GM23338 (cell line): ENCODE data around the gene FOXF1. TPM values are rescaled to one million over a fixed set of nuclear protein-coding genes. Genes with fewer than 3 reads are reported as not detected.

Source experiments
- ATAC-seq: fragments of 200-7000 bp; cut with Tn5 transposase; 3 replicates; pipeline ENCODE4 v1.9.1; 2020
- DNase-seq: peaks from one replicate; pipeline ENCODE4 v3.0.0-alpha.2; 2015; ENCODE audit warnings: low spot score
- H2AFZ ChIP-seq: fragments of 200-600 bp; sonication (generic); 2 replicates; pipeline ENCODE4 v1.8.0; 2016; ENCODE audit warnings: antibody characterized with exemption, mild to moderate bottlenecking, moderate library complexity
- H3F3A ChIP-seq: fragments of 200-600 bp; sonication (generic); replicated peaks from 2 replicates; pipeline ENCODE4 v1.8.0; 2017; ENCODE audit warnings: antibody characterized with exemption, mixed run types, low read depth
- H3K27ac ChIP-seq: fragments of 200-600 bp; sonication (generic); 2 replicates; pipeline ENCODE4 v1.6.1; 2016; ENCODE audit warnings: low read depth
- H3K27me3 ChIP-seq: fragments of 200-600 bp; sonication (generic); 2 replicates; pipeline ENCODE4 v1.8.0; 2016; ENCODE audit warnings: mild to moderate bottlenecking, mixed run types, moderate library complexity; ENCODE audit not compliant: insufficient read depth
- H3K36me3 ChIP-seq: fragments of 200-600 bp; sonication (generic); 2 replicates; pipeline ENCODE4 v1.8.0; 2016; ENCODE audit warnings: mild to moderate bottlenecking; ENCODE audit not compliant: insufficient read depth
- H3K4me1 ChIP-seq: fragments of 200-600 bp; sonication (generic); 2 replicates; pipeline ENCODE4 v1.8.0; 2016; ENCODE audit warnings: mild to moderate bottlenecking, moderate library complexity; ENCODE audit not compliant: insufficient read depth
- H3K4me2 ChIP-seq: fragments of 200-600 bp; sonication (generic); 2 replicates; pipeline ENCODE4 v1.7.1; 2017; ENCODE audit warnings: mixed run types
- H3K4me3 ChIP-seq: fragments of 200-600 bp; sonication (generic); 2 replicates; pipeline ENCODE4 v1.6.1; 2016; ENCODE audit warnings: mixed run types
- H3K79me2 ChIP-seq: fragments of 200-600 bp; sonication (generic); replicated peaks from 2 replicates; pipeline ENCODE4 v1.8.0; 2017; ENCODE audit warnings: mild to moderate bottlenecking; ENCODE audit not compliant: insufficient read depth
- H3K9me2 ChIP-seq: fragments of 200-600 bp; sonication (generic); 2 replicates; pipeline ENCODE4 v1.8.0; 2017; ENCODE audit not compliant: insufficient read depth
- H4K20me1 ChIP-seq: fragments of 200-600 bp; sonication (generic); replicated peaks from 2 replicates; pipeline ENCODE4 v1.8.0; 2017; ENCODE audit warnings: mild to moderate bottlenecking; ENCODE audit not compliant: insufficient read depth
- H3K27ac Mint-ChIP-seq: 2 replicates; pipeline ENCODE4 v1.8.0; 2020; ENCODE audit warnings: inconsistent platforms, mild to moderate bottlenecking, moderate library complexity, mixed read lengths
- H3K27me3 Mint-ChIP-seq: 3 replicates; pipeline ENCODE4 v1.8.0; 2022; ENCODE audit warnings: low read depth, mild to moderate bottlenecking, moderate library complexity, mixed read lengths, inconsistent platforms; ENCODE audit not compliant: insufficient read depth, poor library complexity
- H3K36me3 Mint-ChIP-seq: 3 replicates; pipeline ENCODE4 v1.8.0; 2021; ENCODE audit warnings: low read depth, mild to moderate bottlenecking, inconsistent platforms, moderate library complexity, mixed read lengths
- H3K4me1 Mint-ChIP-seq: 3 replicates; pipeline ENCODE4 v1.8.0; 2020; ENCODE audit warnings: mild to moderate bottlenecking, inconsistent platforms, mixed read lengths
- H3K4me3 Mint-ChIP-seq: 3 replicates; pipeline ENCODE4 v1.8.0; 2021; ENCODE audit warnings: moderate library complexity, mild to moderate bottlenecking, inconsistent platforms, mixed read lengths
- H3K9me3 Mint-ChIP-seq: 3 replicates; pipeline ENCODE4 v1.8.0; 2020; ENCODE audit warnings: moderate library complexity, mild to moderate bottlenecking, inconsistent platforms, mixed read lengths
- CREB1 ChIP-seq: fragments of 250-450 bp; sonication (Bioruptor Pico); IDR thresholded peaks from 2 replicates; pipeline ENCODE4 v1.5.0; 2020; ENCODE audit warnings: low read depth, mild to moderate bottlenecking, moderate library complexity
- EZH2 ChIP-seq: fragments of 200-600 bp; sonication (generic); IDR thresholded peaks from one replicate; pipeline ENCODE4 v1.8.0; 2017; ENCODE audit warnings: antibody characterized with exemption, mild to moderate bottlenecking, low read depth; ENCODE audit not compliant: unreplicated experiment
- EZH2phosphoT487 ChIP-seq: fragments of 200-600 bp; sonication (generic); IDR thresholded peaks from one replicate; pipeline ENCODE4 v1.8.1; 2018; ENCODE audit warnings: antibody characterized with exemption; ENCODE audit not compliant: unreplicated experiment
- JUNB ChIP-seq: IDR thresholded peaks from one replicate; pipeline ENCODE4 v1.6.1; 2016; ENCODE audit warnings: antibody characterized with exemption; ENCODE audit not compliant: unreplicated experiment
- NANOG ChIP-seq: IDR thresholded peaks from 2 replicates; pipeline ENCODE4 v1.6.1; 2016; ENCODE audit warnings: antibody characterized with exemption, borderline replicate concordance
- POLR2AphosphoS5 ChIP-seq: IDR thresholded peaks from 2 replicates; pipeline ENCODE4 v1.6.1; 2016; ENCODE audit warnings: antibody characterized with exemption, low read depth
- ZNF114 ChIP-seq: fragments of 250-450 bp; sonication (Bioruptor Pico); IDR thresholded peaks from 2 replicates; pipeline ENCODE4 v1.5.0; 2020; ENCODE audit warnings: mild to moderate bottlenecking, moderate library complexity
- ZNF331 ChIP-seq: fragments of 250-450 bp; sonication (Bioruptor Pico); IDR thresholded peaks from 2 replicates; pipeline ENCODE4 v1.5.0; 2020; ENCODE audit warnings: low read depth, mild to moderate bottlenecking, moderate library complexity
- polyA plus RNA-seq: library from polyadenylated mRNA; unstranded; fragments of >200 nt; fragmentation: Nextera tagmentation; extraction: Ambion mirVana; gene quantifications from 2 replicates; pipeline ENCODE4 v1.2.1, GENCODE V29; 2016
- total RNA-seq: library from RNA; depleted of rRNA; stranded (reverse); fragments of >200 nt; shearing (Covaris generic); gene quantifications from 2 replicates; pipeline ENCODE4 v1.2.3, GENCODE V29; 2014
- TF ChIP-seq, protein P1 (sequence below): IDR thresholded peaks from one replicate; pipeline ENCODE4 v1.6.1; 2018; ENCODE audit warnings: antibody characterized with exemption; ENCODE audit not compliant: unreplicated experiment
- TF ChIP-seq, protein P2 (sequence below), 2 experiments: fragments of 200-600 bp in 1 of 2; sonication (generic) in 1 of 2; conservative IDR thresholded peaks; 2 replicates each; pipeline versions ENCODE4 v1.5.1 to v1.6.1; 2016 to 2017; ENCODE audit warnings: antibody characterized with exemption in 2 of 2, low read depth in 2 of 2, mild to moderate bottlenecking in 2 of 2, moderate library complexity in 1 of 2
- TF ChIP-seq, protein P3 (sequence below): IDR thresholded peaks from 2 replicates; pipeline ENCODE4 v1.6.1; 2016; ENCODE audit warnings: antibody characterized with exemption

FOXF1 gene
- total and polyA plus RNA-seq, 2 experiments from 2014 or later: 0.10 to 0.15 TPM

DNA sequence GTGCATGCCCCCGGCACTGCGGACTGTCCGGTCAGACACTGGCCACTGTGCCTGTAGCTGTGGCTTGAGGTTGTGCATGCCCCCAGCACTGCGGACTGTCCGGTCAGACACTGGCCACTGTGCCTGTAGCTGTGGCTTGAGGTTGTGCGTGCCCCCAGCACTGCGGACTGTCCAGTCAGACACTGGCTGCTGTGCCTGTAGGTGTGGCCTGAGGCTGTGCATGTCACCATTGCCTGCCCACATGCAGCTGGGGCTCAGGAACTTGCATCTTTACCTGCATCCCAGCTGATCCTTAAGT is 39.5 kb downstream of the FOXF1 start (continued):
- TF ChIP-seq JUNB (no peak), EZH2phosphoT487 (no peak), ZNF331 (CRISPR knock-in tag) (no peak)
- TF ChIP-seq, protein P1, sequence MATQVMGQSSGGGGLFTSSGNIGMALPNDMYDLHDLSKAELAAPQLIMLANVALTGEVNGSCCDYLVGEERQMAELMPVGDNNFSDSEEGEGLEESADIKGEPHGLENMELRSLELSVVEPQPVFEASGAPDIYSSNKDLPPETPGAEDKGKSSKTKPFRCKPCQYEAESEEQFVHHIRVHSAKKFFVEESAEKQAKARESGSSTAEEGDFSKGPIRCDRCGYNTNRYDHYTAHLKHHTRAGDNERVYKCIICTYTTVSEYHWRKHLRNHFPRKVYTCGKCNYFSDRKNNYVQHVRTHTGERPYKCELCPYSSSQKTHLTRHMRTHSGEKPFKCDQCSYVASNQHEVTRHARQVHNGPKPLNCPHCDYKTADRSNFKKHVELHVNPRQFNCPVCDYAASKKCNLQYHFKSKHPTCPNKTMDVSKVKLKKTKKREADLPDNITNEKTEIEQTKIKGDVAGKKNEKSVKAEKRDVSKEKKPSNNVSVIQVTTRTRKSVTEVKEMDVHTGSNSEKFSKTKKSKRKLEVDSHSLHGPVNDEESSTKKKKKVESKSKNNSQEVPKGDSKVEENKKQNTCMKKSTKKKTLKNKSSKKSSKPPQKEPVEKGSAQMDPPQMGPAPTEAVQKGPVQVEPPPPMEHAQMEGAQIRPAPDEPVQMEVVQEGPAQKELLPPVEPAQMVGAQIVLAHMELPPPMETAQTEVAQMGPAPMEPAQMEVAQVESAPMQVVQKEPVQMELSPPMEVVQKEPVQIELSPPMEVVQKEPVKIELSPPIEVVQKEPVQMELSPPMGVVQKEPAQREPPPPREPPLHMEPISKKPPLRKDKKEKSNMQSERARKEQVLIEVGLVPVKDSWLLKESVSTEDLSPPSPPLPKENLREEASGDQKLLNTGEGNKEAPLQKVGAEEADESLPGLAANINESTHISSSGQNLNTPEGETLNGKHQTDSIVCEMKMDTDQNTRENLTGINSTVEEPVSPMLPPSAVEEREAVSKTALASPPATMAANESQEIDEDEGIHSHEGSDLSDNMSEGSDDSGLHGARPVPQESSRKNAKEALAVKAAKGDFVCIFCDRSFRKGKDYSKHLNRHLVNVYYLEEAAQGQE: no peak

DNA sequence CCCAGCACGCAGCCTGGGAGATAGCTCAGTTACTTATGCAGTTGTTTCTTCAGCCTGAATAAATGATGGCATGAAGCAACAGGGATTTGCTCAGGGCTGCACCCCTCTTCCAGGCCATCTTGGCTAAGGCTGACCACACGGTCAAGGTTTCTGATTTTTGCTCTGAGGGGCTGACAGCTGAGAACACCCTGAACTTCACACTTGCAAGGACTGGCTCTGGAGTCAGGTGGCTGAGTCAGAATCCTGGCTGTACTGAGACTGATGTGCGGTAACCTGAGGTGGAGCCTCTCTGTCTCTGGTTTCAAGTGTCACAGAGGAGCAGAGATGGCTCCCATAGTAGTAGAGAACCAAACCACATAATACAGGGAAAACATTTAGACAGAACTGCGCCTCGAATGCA is 40.0 kb downstream of the FOXF1 start:
- Histone ChIP-seq H3K4me1 (no peaks in the 10 kb centered on the region), H3K4me2 (no peak overlapping the region), H3K4me3 (no peak overlapping the region), H4K20me1 (no peaks in the 10 kb centered on the region), H3K79me2 (no peaks in the 10 kb centered on the region), H3K9me2 (peaks cover 2% of the 10 kb centered on the region; the same call in 1 of the 2 replicates), H3K27me3 (no peaks in the 10 kb centered on the region), H2AFZ (no peak overlapping the region), H3K27ac (no peak overlapping the region), H3K36me3 (peaks cover 4% of the 10 kb centered on the region; the same call in 1 of the 2 replicates), H3F3A (no peaks in the 10 kb centered on the region)
- Mint-ChIP-seq H3K36me3 (peaks cover 6% of the 10 kb centered on the region; the same call in 2 of the 3 replicates), H3K4me3 (no peak overlapping the region), H3K27me3 (peaks cover 7% of the 10 kb centered on the region), H3K4me1 (peaks cover 6% of the 10 kb centered on the region), H3K27ac (no peak overlapping the region), H3K9me3 (peaks cover 5% of the 10 kb centered on the region; the same call in 1 of the 3 replicates)
- DNase-seq (no peak), ATAC-seq (no peak)
- TF ChIP-seq, protein P2, sequence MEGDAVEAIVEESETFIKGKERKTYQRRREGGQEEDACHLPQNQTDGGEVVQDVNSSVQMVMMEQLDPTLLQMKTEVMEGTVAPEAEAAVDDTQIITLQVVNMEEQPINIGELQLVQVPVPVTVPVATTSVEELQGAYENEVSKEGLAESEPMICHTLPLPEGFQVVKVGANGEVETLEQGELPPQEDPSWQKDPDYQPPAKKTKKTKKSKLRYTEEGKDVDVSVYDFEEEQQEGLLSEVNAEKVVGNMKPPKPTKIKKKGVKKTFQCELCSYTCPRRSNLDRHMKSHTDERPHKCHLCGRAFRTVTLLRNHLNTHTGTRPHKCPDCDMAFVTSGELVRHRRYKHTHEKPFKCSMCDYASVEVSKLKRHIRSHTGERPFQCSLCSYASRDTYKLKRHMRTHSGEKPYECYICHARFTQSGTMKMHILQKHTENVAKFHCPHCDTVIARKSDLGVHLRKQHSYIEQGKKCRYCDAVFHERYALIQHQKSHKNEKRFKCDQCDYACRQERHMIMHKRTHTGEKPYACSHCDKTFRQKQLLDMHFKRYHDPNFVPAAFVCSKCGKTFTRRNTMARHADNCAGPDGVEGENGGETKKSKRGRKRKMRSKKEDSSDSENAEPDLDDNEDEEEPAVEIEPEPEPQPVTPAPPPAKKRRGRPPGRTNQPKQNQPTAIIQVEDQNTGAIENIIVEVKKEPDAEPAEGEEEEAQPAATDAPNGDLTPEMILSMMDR (conservative IDR thresholded peaks at IDR 0.05; ENCODE audit: low read depth in 2 of 2): no peak
- TF ChIP-seq, protein P3, sequence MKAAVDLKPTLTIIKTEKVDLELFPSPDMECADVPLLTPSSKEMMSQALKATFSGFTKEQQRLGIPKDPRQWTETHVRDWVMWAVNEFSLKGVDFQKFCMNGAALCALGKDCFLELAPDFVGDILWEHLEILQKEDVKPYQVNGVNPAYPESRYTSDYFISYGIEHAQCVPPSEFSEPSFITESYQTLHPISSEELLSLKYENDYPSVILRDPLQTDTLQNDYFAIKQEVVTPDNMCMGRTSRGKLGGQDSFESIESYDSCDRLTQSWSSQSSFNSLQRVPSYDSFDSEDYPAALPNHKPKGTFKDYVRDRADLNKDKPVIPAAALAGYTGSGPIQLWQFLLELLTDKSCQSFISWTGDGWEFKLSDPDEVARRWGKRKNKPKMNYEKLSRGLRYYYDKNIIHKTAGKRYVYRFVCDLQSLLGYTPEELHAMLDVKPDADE: no peak
- TF ChIP-seq JUNB: no peak
- TF ChIP-seq CREB1 (CRISPR knock-in tag): no peak
- TF ChIP-seq, protein P1: no peak
- no peak for TF ChIP-seq EZH2phosphoT487
- no peak for TF ChIP-seq NANOG
- TF ChIP-seq ZNF114 (CRISPR knock-in tag): no peak
- no peak for TF ChIP-seq ZNF331 (CRISPR knock-in tag)
- TF ChIP-seq EZH2: no peak
- TF ChIP-seq POLR2AphosphoS5: no peak
